HG02763 (cell line): ENCODE measurements around the gene FMNL2.
"Not testable (repeated sequence)": the region's sequence is repeated elsewhere in the genome, so short reads cannot be mapped to it uniquely, and the experiment has no call there.

Experiments used
- ATAC-seq: cut with Tn5 transposase; IDR thresholded peaks from one replicate; pipeline ENCODE4 v1.9.1; 2021; ENCODE audit warnings: mild to moderate bottlenecking, moderate library complexity; ENCODE audit not compliant: unreplicated experiment

FMNL2 gene

GRCh38 chr2:152466980-152467676, 132.2 kb downstream of the FMNL2 start:
- peak; percentile 92 for ATAC-seq

GRCh38 chr2:152467677-152468410, 132.9 kb downstream of the FMNL2 start:
- no peak for ATAC-seq

GRCh38 chr2:152468899-152469692, 134.1 kb downstream of the FMNL2 start:
- ATAC-seq, result peak; percentile 26

GRCh38 chr2:152470861-152471854, 136.2 kb downstream of the FMNL2 start:
- ATAC-seq, result no peak

- ATAC-seq, result no peak
Measured at GRCh38 chr2:152472481-152472887, 137.5 kb downstream of the FMNL2 start.

GRCh38 chr2:152473151-152473857, 138.3 kb downstream of the FMNL2 start:
- ATAC-seq, result no peak

- ATAC-seq, result not testable (repeated sequence)
Measured at GRCh38 chr2:152474523-152474922, 139.5 kb downstream of the FMNL2 start.

GRCh38 chr2:152475982-152476381, 141.0 kb downstream of the FMNL2 start:
- ATAC-seq, result no peak

- no peak for ATAC-seq
Measured at GRCh38 chr2:152477347-152478092, 142.5 kb downstream of the FMNL2 start.

GRCh38 chr2:152479282-152479681, 144.3 kb downstream of the FMNL2 start:
- ATAC-seq, result no peak

- no peak for ATAC-seq
Measured at GRCh38 chr2:152480821-152481399, 145.9 kb downstream of the FMNL2 start.

GRCh38 chr2:152481881-152482583, 147.1 kb downstream of the FMNL2 start:
- no peak for ATAC-seq

GRCh38 chr2:152483276-152484063, 148.5 kb downstream of the FMNL2 start:
- no peak for ATAC-seq

- ATAC-seq, result no peak
Measured at GRCh38 chr2:152485954-152486736, 151.2 kb downstream of the FMNL2 start.

GRCh38 chr2:152486737-152487400, 151.9 kb downstream of the FMNL2 start:
- no peak for ATAC-seq

- no peak for ATAC-seq
Measured at GRCh38 chr2:152488075-152488474, 153.1 kb downstream of the FMNL2 start.
